ENCODE data around the gene CORO1A.

GRCh38 chr16:30137897-30138296 is 45.5 kb upstream of the CORO1A start:
- TF ChIP-seq CTCF (IDR thresholded peaks at IDR 0.05) (no peak), POLR2A (IDR thresholded peaks at IDR 0.05) (no peak)
